Glomerular endothelial cell (primary cell): ENCODE measurements around the gene GAPDHS. TPM values are rescaled to one million over a fixed set of nuclear protein-coding genes. Genes with fewer than 3 reads are reported as not detected.

ENCODE experiments used
- DNase-seq: peaks from one replicate; pipeline ENCODE4 v3.0.0-alpha.2; 2011; ENCODE audit warnings: low read depth, low spot score; ENCODE audit errors: extremely low read depth
- total RNA-seq: library from RNA; depleted of rRNA; stranded (reverse); fragments of >200 nt; gene quantifications from 2 replicates; pipeline ENCODE4 v1.2.3, GENCODE V29; 2015

GAPDHS gene
- not detected in 2 replicates for total RNA-seq

DNA sequence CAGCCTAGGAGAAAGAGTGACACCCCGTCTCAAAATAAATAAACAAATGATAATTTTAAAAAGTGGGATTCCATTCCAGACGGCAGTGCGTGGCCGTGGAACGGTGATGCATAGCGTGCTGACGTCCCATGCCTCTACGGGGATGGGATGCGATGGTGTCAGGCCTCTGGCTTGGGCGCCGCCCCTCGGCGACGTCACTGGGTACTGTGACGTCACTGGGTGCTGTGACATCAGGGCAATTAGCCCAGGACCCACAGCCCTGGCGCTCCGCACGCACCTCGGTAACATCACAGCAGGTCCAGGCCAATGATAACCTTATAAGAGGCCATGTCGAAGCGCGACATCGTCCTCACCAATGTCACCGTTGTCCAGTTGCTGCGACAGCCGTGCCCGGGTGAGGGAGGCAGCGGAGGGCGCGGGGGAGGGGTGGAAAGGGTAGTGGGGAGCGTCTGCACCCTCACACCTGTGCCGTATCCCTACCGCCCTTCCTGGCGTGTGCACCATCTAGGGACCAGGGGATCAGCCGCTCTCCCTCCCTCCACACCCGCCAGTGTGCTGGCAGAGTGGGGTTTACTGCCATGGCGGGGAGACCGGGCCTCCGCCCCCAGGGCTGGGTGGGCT is at the start of gene GAPDHS:
Gene GAPDHS (plus strand): TSS at position 256 of the 621 bp plus-strand sequence. CDS start 72 bp downstream, at position 328.
- no peak for DNase-seq

DNA sequence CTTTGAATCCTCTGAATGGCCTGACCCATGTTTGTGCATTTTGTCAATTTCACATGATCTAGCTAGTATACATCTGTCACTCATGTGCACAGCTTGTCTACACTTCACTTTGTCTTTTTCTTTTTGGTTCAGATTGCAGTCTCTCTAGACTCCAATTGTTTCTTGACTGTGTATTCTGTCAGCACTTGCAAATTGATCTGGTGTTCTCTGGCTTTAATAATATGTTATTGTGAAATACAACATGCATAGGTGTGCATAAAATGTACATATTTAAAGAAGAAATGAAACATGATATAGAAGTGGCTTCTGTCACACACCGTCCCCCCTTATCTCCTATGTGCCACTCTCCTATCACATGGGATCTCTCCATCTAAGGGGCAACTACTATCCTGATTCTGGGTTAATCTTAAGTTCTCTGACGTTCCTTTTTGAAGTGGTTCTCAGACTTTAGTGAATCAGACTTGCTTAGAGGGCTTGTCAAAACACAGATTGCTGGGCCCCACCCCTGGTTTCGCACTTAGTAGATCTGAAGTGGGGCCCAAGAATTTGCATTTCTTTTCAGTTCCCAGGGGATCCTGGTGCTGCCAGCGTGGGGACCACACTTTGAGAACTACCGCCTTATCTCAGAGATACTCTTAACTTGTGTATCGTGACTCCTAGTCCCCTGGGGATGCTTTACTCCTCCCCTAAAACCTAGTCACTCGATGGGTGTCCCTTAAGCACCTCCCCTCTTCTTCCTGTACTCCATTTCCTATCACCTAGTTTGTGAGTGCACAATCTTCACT is 48.8 kb upstream of the GAPDHS start:
- DNase-seq: no peak

DNA sequence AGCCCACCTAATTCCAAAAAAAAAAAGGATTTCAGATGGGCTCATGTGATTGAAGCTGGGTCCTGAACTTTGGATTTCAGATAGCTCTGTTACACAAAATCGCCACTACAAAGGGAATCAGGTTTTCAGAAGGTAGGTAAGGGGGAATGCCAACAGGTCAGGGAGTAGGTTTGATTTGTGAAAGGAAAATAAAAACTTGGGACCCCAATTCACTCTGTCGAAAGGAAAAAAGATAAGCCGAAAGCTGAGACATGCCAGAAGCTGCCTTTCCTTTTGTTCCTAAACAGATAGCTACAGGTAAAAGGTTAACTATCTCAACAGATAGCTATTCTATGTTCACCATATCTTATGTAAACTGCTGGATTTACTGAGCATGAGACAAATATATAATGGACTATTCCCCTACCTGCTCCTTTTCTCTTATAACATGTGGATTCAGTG is 47.0 kb upstream of the GAPDHS start:
- DNase-seq: no peak

DNA sequence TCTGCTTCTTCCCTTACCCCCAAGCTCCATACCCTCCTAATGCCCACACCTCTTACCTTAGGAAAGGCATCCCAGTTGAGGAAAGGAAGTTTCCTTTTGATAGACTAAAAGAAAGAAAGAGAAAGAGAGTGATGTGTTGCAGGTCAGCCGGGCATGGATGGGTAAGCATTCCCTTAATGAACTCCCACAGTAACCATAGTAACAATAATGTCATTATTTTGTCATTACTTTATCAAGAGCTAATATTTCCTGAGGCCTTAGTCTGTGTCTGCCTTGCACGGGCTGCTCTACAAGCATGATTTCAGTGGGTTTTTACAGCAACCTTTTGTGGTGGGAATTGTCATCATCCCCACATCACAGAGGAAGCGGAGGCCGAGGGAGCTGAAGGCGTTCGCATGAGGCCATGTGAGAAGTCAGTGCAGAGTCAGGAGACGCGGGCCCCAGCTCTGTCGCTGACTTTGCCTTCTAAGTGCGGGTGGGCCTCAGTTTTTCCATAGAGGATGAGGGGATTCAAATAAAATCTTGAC is 45.5 kb upstream of the GAPDHS start:
- no peak for DNase-seq

DNA sequence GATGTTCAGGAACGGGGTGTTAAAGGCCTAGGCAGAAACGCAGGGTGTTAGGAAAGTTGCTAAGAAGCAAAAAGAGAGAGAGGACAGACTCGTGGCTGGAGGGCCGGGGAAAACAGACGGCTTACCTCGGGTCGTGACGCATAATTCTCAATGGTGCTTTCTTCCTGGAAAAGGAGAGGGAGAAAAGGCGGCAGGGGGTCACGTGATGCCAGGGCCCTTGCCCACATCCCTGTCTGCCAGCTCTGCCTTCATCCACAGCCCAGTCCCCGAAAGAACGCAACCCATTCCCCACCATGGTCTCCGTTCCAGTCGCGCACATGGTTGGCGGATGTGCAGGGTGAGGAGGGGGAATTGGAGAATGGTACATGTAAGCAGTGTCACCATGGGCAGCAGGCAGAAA is 44.6 kb upstream of the GAPDHS start:
- DNase-seq: no peak

DNA sequence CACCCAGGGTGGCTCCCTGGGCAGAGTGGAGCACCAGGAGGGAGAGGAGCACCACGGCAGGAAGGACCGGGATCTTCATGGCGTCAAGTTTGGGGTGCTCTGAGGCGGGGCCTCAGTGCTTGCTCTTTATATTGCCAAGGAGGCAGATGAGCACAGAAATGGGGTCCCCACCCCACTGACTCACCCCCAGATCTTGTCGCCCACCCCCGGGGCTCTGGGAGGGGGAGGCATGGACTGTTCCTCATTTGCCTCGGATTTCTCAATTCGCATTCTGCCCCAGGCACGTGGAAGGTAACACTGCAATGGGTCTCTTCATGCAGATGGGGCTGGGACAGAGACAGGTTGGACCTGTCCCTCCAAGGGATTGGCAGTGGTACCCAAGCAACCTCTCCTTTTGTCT is 42.9 kb upstream of the GAPDHS start, which contains the start of gene KRTDAP:
Gene KRTDAP (minus strand): TSS at position 101 of the 400 bp plus-strand sequence. CDS start 22 bp downstream, at position 79.
- no peak for DNase-seq

DNA sequence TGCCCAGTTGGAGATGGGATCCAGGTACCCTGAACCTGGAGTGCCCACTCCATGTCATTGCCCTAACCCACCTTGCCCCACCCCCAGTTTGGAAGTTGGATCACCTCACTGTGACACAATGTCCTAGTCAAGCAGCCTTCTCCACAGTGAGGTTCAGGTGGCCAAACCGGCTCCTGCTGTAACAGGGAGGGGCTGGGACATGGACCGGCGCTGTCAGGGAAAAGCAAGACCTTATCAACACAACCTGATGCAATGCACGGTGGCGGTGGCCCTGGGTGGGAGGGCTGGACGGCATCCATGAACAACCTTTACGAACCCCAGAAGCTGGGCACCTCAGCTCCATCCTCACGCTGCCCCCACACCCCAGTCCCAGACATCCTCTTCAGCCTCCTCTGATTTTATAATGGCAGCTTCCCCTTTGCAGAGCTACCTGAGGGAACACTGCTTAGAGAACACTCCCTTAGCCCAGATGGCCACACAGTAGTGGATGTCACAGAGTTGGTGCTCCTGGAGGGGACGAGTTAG is 41.4 kb upstream of the GAPDHS start:
- DNase-seq: no peak

DNA sequence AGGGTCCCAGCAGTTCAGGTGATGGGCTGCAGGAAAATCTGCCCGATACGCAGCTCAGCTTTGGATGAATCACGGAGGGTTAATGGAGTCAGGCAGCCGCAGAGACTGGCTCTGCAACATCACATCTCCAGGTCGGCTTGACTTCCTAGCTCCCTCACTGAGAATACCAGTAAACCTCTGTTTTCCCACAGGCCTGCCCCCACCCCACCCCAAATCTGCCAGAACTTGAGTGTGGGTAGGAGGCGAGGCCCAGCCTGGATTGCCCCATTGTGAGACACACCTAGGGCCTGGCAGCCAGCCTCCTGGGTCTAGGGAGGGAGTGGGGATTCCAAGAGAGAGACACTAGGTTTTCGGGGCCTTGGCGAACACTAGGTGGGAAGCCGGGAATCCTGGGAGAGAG is 39.3 kb upstream of the GAPDHS start:
- no peak for DNase-seq

DNA sequence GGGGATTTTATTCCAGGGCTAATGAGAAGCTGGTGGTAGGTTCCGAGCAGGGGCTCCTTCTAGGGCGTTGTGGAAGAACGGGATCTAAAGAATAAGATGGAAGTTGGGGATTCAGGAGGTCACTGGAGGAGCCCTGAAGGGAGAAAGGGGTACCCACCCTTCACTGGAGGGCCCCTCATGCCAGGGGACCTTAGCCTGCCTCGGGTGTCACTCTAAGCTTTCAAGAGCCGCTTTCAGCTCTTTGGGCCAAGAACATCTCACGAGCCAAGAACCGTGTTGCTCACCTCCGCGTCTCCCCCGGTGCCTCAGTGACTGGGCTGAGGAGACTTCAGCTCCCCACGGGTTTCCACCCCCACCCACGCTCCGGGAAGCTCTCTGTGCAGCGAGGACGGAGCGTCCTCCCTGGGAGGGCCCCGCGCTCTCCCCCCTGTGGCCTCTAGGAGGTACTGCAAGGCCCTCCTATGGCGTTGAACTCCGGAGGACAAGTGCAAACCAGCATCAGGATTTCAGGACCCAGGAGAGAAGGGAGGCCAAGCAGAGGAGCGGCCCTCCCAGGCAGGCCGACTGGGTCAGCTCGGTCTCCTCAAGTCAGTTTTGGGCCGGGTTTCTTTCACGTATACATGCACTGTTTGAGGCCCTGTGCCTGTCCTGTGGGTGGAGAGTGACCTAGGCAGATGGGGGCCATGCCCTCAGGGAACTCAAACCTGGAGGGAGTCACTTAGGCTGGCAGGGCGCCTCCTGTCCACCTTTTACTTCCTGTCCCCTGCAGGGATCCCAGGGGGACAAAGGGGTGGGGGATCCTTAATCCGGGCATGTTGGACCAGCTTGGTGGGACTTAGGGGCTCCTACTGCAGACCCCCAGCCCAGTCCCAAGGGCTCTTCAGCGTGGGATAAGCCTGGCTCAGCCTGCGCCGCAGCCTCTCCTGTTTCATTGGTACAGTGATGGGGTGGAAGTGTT is 37.9 kb upstream of the GAPDHS start:
- DNase-seq: no peak

DNA sequence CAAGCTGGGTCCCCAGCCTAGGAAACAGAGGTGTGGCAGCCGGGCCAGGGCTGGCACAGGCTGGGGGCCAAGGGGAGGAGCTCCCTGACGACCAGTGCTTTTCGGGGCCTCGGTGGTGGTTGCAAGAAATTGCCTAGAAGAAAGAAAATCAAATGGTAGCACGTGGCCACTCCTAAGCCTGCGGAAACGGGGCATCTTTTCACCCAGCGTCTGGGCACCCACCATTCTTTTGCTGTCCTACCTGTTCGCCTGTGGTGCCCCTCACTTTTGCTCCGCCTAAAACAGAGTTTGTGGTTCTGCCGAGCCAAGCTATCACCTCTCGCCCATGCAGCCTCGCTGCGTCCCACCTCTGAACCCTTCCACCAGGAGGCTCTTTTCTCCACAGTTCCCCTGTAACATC is 35.9 kb upstream of the GAPDHS start:
- no peak for DNase-seq

DNA sequence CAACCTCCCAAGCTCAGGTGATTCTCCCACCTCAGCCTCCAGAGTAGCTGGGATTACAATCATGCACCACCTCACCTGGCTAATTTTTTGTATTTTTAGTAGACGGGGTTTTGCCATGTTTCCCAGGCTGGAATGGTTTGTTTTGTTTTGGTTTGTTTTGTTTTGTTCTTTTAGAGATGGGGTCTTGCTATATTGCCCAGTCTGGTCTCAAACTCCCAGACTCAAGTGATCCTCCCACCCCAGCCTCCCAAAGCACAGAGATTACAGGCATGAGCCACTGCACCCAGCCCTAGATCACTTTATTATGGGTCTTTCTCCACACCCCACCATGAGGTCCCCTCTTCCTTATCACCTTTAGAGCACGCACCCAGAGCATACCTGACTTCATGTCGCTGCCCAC is 35.0 kb upstream of the GAPDHS start:
- DNase-seq: no peak

DNA sequence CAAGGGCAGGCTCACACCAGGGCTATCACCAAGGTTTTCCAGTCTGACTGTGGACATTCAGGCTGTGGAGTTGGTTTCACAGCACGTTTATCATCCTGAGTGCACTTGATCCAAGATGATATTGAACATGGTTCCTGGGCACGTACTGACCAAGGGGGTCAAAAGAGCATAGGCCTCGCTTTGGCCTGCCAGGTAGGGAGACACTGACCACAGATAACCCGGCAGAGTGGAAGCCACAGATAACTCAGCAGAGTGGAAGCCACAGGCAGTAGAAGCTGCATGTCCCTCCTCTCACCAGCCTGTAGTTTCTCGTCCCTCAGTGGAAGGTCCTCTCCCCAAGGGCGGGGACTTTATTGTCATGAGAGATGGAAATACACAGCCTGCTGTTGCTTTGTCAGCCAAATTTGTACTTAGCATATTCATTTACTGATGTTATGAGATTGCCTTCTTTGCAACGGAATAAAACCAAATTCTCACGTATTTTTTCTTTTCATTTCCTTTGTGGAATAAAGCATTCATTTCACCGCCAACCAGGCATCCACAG is 34.2 kb upstream of the GAPDHS start:
- no peak for DNase-seq

DNA sequence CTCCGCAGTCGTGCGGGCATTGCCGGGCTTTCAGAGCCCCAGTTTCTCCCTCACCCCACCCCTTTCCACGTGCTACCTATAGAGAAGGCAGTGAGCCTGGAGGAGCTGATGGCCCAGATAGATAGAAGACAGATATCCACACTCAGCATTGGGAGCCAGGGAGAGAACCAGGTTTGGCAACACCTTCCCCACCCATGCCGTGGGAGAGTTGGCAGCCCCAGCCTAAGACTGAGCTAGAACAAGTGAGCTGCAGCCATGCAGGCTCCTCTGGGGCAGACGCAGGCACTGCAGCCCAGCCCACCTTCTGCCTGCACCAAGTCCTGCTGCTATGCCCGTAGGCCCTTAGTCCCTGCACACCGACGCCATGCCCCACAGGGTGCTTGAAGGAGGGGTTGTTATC is 32.6 kb upstream of the GAPDHS start:
- DNase-seq: no peak

DNA sequence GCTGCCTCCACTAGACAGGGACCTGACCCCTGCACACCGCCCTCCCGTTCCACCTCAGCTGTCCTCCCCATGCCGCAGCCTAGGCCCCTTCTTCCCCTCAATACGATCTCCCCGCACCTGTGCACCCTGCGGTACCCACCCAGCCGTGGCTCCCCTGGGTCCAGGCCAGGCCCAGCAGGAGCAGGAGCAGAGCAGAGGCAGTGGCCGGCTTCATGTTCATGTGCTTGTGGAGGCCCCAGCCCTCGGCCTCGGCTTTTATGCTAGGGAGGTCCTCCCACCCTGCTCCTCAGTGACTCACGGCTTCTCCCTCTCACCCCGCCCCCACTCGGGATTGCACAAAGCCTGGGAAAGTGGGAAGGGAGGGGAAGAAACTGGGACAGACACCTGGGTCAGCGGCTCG is 31.6 kb upstream of the GAPDHS start:
- DNase-seq: no peak

DNA sequence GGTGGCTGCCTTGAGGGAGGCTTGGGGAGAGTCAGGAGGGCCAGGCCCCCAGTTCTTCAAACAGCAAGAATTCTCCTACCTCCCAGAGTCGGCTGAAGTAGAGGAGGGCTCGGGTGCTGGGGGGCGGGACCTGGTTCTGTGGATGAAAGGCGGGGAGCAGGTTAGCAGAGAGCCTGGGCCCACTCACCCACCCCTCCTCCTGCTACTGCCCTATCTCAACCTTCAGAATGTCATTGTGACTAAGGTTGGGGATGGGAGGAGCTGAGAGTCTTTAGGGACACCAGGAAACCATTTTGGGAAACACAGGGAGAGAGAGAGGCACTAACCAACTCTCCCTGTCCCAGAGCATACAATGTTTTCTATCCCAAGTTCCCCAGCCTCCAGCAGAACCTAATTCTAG is 30.5 kb upstream of the GAPDHS start:
- DNase-seq: no peak

DNA sequence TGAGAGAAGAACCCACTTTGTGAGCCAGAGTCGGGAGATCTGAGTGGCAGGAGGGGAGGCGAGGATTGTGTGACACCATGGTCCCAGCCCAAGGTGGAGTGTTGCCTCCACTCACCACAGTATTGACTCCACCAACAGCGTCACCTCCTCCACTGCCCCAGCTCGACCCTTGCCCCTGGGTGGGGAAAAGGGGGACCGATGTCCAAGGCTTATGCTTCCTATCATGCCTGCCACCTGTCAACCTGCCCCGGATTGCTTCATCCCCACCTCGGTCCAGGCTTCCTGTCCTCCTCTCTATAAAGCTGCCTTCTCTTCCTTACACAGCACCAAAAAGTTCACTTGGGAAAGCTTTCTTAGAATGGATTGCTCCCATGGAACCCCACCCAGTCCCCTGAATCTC is 27.2 kb upstream of the GAPDHS start:
- DNase-seq: no peak

DNA sequence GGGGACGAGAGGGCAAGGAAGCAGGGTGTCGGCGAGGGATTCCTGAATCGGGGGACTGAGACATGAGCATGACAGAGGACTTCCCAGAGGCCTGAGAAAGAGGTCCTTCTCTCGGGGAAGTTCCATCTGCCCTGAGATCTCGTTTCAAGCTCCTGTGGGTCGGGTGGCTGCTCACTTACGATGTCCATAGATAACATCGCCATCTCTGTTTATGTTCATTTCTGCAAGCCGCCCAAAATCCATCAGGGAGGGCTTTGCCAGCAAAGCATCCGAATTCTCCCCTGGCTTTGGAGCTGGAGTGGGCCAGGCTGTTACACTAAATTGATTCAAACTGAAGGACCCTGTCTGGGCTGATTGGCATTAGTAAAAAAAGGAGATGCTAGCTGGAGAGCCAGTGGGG is 25.7 kb upstream of the GAPDHS start:
- DNase-seq: no peak

DNA sequence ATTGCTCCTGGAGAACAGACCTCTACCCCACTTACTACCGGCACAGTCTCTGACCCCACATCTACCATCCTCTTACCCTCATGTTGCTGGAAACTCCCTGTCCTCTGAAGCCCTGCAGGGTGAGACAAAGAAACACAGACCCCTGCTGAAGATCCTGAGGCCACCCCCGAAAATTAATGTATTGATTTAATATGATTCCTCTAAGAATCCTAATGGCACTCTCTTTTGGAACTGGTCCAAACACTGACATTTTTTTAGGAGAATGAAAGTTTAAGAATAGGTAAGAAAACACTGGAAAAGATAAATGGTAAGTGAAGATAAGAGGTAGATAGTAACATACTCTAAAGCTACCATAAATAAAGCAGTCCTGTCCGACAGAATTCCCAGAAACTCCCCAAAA is 25.1 kb upstream of the GAPDHS start:
- no peak for DNase-seq

DNA sequence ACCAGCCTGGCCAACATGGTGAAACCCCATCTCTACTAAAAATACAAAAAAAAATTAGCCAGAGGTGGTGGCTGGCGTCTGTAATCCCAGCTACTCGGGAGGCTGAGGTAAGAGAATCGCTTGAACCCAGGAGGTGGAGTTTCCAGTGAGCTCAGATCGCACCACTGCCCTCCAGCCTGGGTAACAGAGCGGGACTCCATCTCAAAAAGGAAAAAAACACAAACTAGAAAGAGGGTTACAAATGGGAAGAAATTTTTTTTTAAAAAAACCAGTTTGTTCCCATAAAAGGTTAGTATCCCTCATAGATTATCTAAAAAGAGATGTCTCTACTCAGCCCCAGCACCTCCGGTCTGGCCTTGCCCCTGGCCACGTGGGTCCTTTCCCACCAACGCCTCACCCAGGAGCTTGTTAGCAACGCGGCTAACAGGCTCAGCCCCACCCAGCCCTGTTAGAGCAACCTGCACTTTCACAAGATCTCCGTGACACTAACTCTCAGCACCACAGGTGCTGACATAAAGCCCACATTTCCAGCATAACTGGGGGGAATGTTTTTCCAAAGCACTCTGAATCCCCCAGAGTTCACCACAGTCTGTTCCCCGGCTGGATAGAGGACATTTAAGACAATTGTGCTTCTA is 24.1 kb upstream of the GAPDHS start:
- no peak for DNase-seq
